NCI-H526 treated with DMSO at 0.1 percent for 48 hours (cell line): ENCODE results near the gene TTC17.
A peak's percentile ranks its signal among the peaks of the same experiment; 100 is the strongest.
"Not testable (repeated sequence)": the region's sequence is repeated elsewhere in the genome, so short reads cannot be mapped to it uniquely, and the experiment has no call there.

ENCODE experiments used
- DNase-seq: peaks from one replicate; lab custom pipeline; 2025; lab: John Stamatoyannopoulos, UW

The TTC17 gene

DNA sequence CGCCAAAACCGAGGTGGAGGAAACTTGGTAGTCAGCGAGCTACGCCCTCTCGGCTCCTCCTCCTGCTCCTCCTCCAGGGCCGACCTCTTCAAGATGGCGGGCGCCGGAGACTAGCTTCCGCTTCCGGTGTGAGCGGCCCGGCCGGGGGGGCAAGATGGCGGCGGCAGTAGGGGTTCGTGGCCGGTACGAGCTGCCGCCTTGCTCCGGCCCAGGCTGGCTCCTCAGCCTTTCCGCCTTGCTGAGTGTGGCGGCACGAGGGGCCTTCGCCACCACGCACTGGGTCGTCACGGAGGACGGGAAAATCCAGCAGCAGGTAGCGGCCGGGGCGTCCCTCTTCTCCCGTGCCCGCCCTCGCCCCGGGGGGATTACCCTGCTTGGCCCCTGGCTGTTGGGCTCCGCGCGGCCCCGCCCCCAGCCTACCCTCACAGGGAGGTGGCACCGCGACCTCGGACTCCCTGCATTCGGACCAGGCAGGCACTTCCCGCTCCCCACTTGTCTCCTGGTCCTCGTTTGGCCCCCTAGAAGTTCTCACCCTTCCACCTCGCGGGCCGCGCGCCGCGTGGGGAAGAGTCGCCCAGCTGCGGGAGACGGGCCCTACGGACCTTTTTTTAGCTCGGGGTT is at the start of gene TTC17:
TTC17 (plus strand) TSS at position 120 of the 621 bp plus-strand sequence; CDS start at position 155, 35 bp downstream.
- DNase-seq: peak; percentile 92

DNA sequence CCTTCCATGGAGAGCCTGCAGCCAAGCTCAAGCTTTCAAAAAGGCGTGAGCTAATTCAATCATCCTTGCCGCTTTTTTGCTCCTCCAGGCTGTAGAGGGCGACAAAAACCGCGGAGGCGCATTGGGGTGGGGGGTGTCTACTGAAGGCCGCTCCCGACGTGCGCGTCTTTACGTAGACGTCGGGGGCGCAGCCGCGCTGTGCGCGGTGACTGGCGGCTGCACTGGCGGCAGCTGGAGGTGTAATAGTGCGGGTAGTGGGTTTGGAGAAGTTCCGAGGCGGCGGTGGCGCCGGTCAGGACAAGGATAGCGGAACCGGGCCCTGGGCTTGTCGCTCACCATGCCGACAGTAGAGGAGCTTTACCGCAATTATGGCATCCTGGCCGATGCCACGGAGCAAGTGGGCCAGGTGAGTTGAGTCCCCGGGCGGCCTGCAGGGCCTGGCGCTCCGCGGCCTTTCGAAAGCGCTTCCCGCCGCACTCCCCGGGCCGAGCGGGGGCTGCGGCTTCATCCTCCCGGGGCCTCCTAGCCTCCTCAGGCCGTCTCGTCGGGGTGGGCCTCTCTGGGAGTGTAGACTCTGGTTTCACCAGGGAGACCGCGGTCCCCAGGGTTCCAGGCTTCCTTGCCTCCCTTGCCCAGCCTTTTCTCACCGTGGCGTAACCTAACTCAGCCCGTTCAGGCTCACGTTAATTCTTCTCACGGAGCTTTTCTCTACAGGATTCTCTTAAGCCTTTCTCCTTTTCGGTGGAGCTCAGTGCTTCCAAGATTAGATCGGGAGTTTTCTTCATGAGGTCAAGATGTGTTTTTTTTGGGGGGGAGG is 46.7 kb upstream of the TTC17 start, which contains the start of gene API5:
API5 (plus strand) TSS at position 206 of the 817 bp plus-strand sequence; CDS start at position 338, 132 bp downstream.
- DNase-seq: peak; percentile 96

DNA sequence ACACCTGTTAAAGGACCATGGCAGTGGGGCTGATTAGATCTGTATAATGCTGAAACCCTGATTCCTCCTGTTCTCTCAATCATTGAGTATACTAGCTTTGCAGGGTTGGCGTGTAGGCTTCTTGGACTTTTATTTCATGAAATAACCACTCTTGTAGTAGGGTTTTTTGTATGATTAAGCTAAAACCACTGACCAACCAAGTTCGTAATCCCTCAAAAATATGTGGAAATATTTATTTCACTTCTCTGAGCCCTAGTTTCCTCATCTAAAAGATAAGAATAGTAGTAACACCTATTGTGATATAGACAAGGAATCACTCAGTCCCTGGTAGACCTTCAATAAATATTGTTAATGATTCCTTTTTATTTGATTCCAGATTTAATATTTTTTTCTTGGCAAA is 42.8 kb upstream of the TTC17 start:
- DNase-seq: no peak

GRCh38 chr11:43316451-43316850 is 42.3 kb upstream of the TTC17 start:
- DNase-seq: no peak

DNA sequence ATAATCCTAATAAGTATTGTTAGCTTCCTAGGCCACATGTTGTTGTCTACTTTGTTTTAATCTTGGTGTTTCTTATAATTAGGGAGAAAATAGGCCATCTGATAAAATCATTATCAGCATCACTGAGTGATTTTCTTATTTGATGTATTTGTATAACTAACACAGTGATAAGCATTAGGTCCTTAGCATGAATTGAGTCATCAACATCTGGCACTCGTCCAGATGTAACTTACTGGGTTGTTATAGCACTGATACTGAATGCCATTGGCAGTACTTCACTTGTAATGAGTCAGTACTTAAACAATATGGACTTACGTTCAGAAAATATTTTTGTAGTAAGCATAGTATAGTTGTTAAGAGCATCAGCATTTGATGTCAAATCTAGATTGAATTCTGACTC is 30.7 kb upstream of the TTC17 start:
- DNase-seq: no peak

DNA sequence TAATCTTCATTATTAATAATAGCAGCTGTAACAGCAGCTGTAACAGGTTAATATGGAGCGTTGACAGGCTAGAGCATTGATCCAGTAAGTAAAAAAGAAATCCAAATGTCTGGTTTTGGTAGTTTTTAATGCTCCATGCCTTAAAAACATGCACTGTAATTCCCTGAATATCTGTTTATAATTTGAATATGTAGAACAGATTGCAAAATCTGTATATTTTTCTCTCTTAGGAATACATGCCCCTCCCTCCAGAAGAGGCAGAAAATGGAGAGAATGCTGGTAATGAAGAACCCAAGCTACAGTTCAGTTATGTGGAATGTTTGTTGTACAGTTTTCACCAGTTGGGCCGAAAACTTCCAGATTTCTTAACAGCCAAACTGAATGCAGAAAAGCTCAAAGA is 30.2 kb upstream of the TTC17 start:
- DNase-seq: no peak

DNA sequence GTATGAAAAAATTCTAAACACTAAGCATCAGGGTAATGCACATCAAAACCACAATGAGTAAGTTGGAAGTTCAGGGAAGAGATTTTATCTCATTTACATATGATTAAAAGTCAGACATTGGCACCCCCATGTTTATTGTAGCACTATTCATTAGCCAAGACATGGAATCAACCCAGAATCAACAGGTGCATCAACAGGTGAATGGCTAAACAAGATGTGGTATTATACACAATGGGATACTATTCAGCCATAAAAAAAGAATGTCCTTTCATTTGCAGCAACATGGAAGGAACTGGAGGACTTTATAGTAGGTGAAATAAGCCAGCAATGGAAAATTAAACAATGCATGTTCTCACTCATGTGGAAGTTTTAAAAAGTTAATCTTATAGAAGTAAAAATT is 17.6 kb upstream of the TTC17 start:
- DNase-seq: no peak

DNA sequence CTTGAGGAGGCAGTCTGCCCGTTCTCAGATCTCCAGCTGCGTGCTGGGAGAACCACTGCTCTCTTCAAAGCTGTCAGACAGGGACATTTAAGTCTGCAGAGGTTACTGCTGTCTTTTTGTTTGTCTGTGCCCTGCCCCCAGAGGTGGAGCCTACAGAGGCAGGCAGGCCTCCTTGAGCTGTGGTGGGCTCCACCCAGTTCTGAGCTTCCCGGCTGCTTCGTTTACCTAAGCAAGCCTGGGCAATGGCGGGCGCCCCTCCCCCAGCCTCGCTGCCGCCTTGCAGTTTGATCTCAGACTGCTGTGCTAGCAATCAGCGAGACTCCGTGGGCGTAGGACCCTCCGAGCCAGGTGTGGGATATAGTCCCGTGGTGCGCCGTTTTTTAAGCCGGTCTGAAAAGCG is 7.3 kb upstream of the TTC17 start:
- not testable (repeated sequence) for DNase-seq

GRCh38 chr11:43354311-43354710 is 4.4 kb upstream of the TTC17 start:
- no peak for DNase-seq

- no peak for DNase-seq
These were observed 2.4 kb upstream of the TTC17 start for GRCh38 chr11:43356336-43356735.

DNA sequence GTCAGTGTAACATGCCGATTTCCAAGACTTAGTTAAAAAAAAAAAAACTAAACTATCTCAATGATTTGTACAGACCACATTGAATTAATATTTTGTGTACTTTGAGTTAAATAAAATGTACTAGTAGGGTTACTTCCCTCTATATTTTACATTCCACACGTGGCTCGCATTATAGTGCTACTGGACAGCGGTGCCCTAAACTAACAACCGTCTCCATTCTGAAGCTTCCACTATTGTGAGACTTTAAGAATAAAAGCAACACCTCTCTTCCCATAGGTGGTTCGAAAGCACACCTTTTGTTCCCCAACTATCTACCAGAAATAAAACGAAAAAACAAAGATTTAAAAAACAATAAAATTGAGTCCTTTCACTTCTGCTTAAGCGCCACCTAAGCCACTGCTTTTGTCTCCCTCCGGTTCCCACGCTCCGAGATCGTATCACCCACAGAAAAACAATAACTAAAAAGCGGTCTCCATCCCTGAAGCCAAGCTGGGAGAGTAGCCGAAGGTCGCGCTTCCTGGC is 380 bp upstream of the TTC17 start:
- no peak for DNase-seq

DNA sequence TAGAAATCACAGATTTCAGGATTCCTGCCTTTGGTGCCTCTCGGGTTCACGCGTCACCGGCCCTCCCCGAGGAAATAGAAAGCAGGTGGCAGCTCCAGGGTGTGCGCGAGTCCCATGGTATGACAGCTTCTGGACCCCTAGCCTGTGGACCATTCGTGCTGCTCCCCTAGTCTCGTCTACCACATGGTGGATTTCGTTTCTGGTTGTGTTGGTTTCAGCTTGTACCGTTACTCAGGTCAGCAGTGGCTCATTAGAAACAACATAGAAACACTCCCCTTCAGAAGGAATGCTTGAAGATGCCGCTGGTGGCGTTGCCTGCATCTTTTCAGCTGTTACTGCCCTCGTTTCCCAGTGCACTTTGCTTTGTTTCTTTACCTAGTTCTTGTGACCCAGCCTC is 700 bp downstream of the TTC17 start:
- DNase-seq: peak; percentile 20

GRCh38 chr11:43360361-43361032 is 1.8 kb downstream of the TTC17 start:
- no peak for DNase-seq

GRCh38 chr11:43366677-43367076 is 8.0 kb downstream of the TTC17 start:
- DNase-seq: no peak

GRCh38 chr11:43367382-43368178 is 8.9 kb downstream of the TTC17 start:
- DNase-seq: no peak

GRCh38 chr11:43376065-43376464 is 17.3 kb downstream of the TTC17 start:
- DNase-seq: no peak

GRCh38 chr11:43376594-43376993 is 17.9 kb downstream of the TTC17 start:
- no peak for DNase-seq

GRCh38 chr11:43377389-43377788 is 18.7 kb downstream of the TTC17 start:
- no peak for DNase-seq

GRCh38 chr11:43378897-43379296 is 20.2 kb downstream of the TTC17 start:
- DNase-seq: no peak

DNA sequence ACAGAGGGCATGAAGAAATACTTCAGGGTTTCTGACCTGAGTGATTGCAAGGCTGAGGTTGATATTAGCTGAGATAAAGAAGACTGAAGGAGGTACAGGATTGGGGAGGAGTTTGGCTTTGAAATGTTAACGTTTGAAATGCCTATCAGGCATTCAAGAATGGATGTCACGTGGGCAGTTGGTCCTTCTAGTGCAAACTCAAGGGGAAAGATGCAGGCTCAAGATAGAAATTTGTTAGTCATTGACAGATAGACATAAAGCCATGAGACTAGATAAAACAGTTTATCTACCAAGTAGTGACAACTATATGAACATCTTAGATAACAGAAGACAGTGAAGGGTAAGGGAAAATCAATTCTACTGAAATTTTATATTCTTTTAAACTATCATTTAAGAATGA is 23.1 kb downstream of the TTC17 start:
- no peak for DNase-seq

DNA sequence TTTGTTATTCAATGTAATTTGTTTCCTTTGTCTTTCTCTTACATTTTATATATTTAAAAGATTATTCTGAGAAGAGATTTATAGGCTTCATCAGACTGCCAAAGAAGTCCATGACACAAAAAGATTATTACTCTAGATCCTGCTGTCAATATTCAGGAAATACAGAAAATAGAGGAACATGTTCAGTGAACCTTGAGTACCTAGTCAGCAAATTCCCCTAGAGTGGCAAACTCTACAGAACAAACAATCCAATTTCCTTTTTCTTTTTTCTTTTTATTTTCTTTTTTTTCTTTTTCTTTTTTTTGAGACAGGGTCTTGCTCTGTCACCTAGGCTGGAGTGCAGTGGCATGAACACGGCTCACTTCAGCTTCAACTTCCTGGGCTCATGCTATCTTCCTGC is 23.9 kb downstream of the TTC17 start:
- DNase-seq: no peak

DNA sequence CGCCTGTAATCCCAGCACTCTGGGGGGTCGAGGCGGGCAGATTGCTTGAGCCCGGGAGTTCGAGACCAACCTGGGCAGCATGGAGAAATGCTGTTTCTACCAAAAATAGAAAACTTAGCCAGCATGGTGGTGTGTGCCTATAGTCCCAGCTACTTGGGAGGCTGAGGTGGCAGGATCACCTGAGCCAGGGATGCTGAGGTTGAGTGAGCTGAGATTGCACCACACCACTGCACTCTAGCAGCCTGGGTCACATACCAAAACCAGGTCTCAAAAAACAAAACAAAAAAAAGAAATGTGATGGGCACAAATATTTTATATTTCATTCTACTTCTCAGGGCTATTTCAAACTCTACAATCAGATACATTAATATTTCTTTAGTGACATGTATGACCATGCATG is 25.7 kb downstream of the TTC17 start:
- no peak for DNase-seq
